NCI-H510A (cell line): ENCODE results near the gene DNAH7.
A peak's percentile ranks its signal among the peaks of the same experiment; 100 is the strongest.
"Not testable (repeated sequence)": the region's sequence is repeated elsewhere in the genome, so short reads cannot be mapped to it uniquely, and the experiment has no call there.

Experiments used
- DNase-seq: peaks from one replicate; lab custom pipeline; 2025; lab: John Stamatoyannopoulos, UW

Gene DNAH7

DNA sequence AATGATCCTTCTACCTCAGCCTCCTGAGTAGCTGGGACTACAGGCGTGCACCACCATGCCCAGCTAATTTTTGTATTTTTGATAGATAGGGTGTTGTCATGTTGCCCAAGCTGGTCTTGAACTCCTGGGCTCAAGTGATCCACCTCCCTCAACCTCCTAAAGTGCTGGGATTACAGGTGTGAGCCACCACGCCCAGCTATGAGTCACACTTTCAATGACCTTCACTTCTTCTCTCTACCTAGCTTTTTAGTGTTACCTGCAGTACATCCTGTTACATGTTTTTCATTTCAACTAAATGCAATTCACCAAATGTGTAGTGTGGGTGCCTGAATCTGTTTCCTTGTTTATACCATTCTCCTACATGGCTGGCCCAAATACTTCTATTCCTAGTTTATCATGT lies 347.6 kb downstream of the DNAH7 start:
- no peak for DNase-seq

GRCh38 chr2:195716466-195716865 lies 352.2 kb downstream of the DNAH7 start:
- no peak for DNase-seq

- DNase-seq, result no peak
These were observed 357.2 kb downstream of the DNAH7 start for GRCh38 chr2:195711478-195711877.

DNA sequence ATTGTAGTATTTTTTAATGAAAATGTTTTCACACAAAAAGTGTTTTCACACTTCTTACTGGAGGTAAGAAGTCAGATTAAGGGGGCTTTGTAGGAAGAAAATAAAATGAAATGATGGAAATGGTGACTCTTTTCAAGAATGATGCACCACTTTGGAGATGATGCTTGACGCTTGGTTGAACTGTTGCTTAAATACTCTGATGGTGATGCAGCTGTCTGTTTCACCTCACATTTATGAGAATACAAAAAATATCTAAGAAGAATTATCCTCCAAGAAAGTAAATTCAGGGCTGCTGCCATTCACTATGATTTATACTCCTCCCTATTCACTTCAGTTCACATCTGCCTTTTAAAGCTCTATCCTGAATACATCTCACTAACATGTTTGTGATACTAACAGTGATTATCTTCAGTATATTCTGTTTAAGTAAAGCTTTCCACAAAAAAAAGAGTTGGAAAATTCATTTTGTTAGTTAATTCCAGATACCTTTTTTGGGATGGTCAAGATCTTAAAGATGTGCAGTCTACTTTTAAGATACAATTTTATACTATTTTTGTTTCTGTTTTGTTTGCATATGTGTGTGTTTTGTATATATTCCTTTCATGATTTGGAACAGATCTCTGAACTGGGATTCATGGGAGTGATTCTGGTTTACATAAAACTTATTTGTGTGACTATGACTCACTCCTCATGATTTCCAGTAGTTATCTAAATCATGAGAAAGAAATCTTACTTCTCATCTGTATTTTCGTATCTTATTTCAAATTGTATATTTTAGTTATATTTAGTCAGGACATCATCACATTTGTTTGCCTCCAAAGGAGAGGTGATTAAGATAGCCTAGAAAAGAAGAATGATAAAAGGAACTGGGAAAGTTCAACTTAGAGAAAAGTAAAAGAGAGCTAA lies 358.5 kb downstream of the DNAH7 start:
- DNase-seq, result no peak

DNA sequence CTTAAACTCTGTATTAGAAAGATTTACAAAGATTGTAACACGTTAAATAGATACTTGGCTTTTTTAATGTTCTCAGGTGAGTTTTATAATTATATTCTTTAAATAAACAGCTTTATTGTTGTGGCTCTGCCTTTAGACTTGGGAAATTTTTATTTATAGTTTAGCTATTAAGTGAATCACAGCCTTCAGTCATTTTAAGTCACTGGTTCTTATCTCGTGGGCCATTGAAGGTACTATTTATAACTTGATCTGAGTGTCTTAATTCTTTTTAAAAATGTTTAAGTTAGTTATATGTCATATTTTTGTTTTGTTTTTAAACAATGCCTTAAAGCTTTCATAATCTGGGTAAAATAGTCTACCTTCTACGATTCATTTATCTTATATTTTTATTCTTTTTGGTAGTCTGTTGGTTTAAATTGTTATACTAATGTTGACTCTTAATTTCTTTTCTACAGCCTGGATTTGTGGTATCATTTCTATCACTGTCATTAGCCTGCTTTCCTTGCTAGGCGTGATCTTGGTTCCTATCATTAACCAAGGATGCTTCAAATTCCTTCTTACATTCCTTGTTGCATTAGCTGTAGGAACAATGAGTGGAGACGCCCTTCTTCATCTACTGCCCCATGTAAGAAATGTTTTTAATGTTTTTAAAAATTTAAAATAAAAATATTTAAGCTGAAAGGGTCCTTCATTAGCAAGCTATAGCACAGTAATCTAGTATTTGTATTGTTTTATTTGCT lies 362.3 kb downstream of the DNAH7 start:
- DNase-seq, result no peak

DNA sequence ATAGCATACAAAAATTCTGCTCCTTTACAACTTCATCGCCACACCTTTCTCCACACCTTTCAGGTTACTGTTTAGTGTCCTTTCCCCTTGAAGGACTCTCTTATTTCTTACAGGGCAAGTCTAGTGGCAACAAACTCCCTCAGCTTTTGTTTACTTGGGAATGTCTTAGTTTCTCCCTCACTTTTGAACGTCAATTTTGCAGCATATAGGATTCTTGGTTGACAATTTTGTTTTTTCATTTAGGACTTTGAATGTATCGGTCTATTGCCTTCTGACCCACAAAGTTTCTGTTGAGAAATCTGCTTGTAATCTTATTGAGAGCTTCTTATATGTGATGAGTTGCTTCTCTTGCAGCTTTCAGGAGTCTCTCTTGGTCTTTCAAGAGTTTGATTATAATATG lies 368.2 kb downstream of the DNAH7 start:
- no peak for DNase-seq

DNA sequence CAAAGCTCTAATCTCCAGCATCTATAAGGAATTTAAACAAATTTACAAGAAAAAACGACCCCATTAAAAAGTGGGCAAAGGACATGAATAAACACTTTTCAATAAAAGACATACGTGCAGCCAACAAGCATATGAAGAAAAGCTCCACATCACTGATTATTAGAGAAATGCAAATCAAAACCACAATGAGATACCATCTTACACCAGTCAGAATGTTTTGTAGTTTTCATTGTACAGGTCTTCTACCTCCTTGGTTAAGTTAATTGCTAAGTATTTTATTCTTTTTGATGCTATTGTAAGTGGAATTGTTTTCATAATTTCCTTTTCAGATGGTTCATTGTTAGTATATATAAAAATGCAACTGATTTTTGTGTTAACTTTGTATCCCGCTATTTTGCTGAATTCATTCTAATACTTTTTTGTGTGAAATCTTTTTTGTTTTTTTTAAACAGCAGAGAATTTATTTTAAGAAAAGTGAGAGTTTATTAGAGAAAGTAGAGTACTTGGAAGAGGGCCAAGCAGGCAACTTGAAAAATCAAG lies 370.9 kb downstream of the DNAH7 start:
- no peak for DNase-seq

- DNase-seq, result no peak
These were observed 372.6 kb downstream of the DNAH7 start for GRCh38 chr2:195696012-195696411.

DNA sequence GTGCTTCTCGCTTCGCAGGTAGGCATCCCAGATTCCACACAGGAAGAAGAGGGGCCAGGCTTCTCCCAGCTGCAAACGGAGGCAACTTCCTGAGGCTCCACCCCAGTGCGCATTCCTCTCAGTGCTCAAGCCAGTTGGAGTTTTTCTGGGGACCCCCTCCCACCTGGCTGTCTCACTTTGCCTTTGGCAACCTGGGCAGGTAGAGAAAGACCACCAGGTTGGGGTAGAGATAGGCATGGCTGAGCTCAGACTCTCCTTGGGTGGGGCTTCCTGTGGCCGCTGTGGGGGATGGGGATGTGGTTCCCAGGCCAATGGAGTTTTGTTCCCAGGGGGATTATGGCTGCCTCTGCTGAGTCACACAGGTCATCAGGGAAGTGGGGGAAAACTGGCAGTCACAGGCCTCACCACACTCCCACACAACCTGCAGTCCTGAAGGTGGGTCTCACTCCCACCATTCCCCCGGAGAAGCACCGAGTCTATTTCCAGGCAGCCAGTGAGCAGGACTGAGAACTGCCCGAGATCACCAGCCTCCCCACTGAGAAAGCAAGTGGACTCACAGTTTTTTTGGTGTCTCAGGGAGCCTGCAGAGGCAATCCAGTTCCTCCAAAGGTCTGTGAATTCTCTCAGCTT lies 373.5 kb downstream of the DNAH7 start:
- DNase-seq, result no peak

DNA sequence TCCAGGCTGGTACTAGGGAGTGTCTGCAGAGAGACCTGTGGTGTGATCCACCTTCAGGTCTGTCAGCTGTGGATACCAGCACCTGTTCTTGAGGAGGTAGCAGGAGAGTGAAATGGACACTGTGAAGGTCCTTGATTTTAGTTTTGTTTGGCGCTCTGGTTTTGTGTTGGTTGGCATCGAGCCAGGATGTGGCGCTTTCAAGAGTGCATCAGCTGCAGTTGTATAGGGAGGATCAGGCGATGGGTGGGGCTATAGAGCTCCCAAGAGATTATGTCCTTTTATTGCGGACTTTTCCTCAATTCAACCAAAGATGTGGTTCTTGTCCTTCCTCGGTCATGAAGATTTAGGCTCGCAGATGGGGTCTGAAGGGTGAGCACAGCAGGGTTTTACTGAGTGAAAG lies 374.1 kb downstream of the DNAH7 start:
- peak; percentile 24 for DNase-seq

DNA sequence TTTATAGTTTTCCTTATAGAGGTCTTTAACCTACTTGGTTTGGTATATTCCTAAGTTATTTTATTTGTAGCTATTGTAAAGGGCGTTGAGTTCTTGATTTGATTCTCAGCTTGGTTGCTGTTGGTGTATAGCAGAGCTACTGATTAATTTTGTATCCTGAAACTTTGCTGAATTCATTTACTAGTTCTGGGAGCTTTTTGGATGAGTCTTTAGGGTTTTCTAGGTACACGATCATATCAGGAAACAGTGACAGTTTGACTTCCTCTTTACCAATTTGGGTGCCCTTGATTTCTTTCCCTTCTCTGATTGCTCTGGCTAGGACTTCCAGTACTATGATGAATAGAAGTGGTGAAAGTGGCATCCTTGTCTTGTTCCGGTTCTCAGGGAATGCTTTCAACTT lies 376.1 kb downstream of the DNAH7 start:
- not testable (repeated sequence) for DNase-seq
